Activated T-helper 1 cell treated with anti-CD3 and anti-CD28 coated beads, Interleukin-12 subunit alpha, Interleukin-12 subunit beta, Interleukin-2, Interleukin-4 antibody, amounts not matched to agents 30 ng/mL and 10 ng/mL and 1 ng/mL, durations not matched to agents 14 hours and 24 hours and 36 hours (primary cell): Measurements from ENCODE around the gene PRDM16. TPM values are rescaled to one million over a fixed set of nuclear protein-coding genes. Genes with fewer than 3 reads are reported as not detected.

ENCODE experiments used
- DNase-seq: peaks from one replicate; pipeline ENCODE4 v3.0.0; 2021; ENCODE audit warnings: low spot score
- H3K27ac Mint-ChIP-seq: one replicate; pipeline ENCODE4 v1.8.0; 2021; ENCODE audit warnings: mild to moderate bottlenecking, mixed read lengths
- H3K27me3 Mint-ChIP-seq: one replicate; pipeline ENCODE4 v1.8.0; 2022; ENCODE audit warnings: mild to moderate bottlenecking, moderate library complexity, mixed read lengths; ENCODE audit not compliant: insufficient read depth
- H3K36me3 Mint-ChIP-seq: one replicate; pipeline ENCODE4 v1.8.0; 2021; ENCODE audit warnings: low read depth, mixed read lengths
- H3K4me1 Mint-ChIP-seq: one replicate; pipeline ENCODE4 v1.8.0; 2021; ENCODE audit warnings: low read depth, mixed read lengths
- H3K4me3 Mint-ChIP-seq: one replicate; pipeline ENCODE4 v1.8.0; 2021; ENCODE audit warnings: mild to moderate bottlenecking, moderate library complexity, mixed read lengths
- H3K9me3 Mint-ChIP-seq: one replicate; pipeline ENCODE4 v1.8.0; 2021; ENCODE audit warnings: mixed read lengths
- intact Hi-C: fragments of 100-400 bp; cut with micrococcal nuclease; formaldehyde crosslinking; loops from one replicate; pipeline ENCODE4 v1.15.1; 2024
- total RNA-seq: library from RNA; stranded (reverse); gene quantifications from 2 replicates; pipeline ENCODE4 v1.2.3, GENCODE V29; 2022

The PRDM16 gene
- total RNA-seq, 1 donor from 2014 or later, result not detected

- Mint-ChIP-seq H3K4me1 (no peaks in the 10 kb centered on the region), H3K36me3 (no peaks in the 10 kb centered on the region), H3K9me3 (no peaks in the 10 kb centered on the region), H3K27me3 (peaks cover 1% of the 10 kb centered on the region), H3K27ac (no peak overlapping the region), H3K4me3 (no peak overlapping the region)
- intact Hi-C loops, result no loop called here
- DNase-seq, result no peak
These were observed 38.2 kb downstream of the PRDM16 start for GRCh38 chr1:3107201-3107600.

- no peaks in the 10 kb centered on the region for H3K4me1 Mint-ChIP-seq
- intact Hi-C loops, result no loop called here
- peaks cover 1% of the 10 kb centered on the region for H3K27me3 Mint-ChIP-seq
- no peaks in the 10 kb centered on the region for H3K9me3 Mint-ChIP-seq
- no peak for DNase-seq
- no peak overlapping the region for H3K4me3 Mint-ChIP-seq
- H3K36me3 Mint-ChIP-seq, result no peaks in the 10 kb centered on the region
- no peak overlapping the region for H3K27ac Mint-ChIP-seq
These were observed 40.4 kb downstream of the PRDM16 start for GRCh38 chr1:3109355-3109754.

GRCh38 chr1:3111348-3112021, 42.5 kb downstream of the PRDM16 start:
- Mint-ChIP-seq H3K36me3 (no peaks in the 10 kb centered on the region), H3K27me3 (no peaks in the 10 kb centered on the region), H3K4me1 (no peaks in the 10 kb centered on the region), H3K4me3 (no peak overlapping the region), H3K9me3 (no peaks in the 10 kb centered on the region), H3K27ac (no peak overlapping the region)
- intact Hi-C loops, result no loop called here
- DNase-seq, result no peak

- intact Hi-C loops, result no loop called here
- no peak for DNase-seq
- Mint-ChIP-seq H3K9me3 (no peaks in the 10 kb centered on the region), H3K27ac (no peak overlapping the region), H3K4me1 (no peaks in the 10 kb centered on the region), H3K36me3 (no peaks in the 10 kb centered on the region), H3K27me3 (no peaks in the 10 kb centered on the region), H3K4me3 (no peak overlapping the region)
These were observed 43.5 kb downstream of the PRDM16 start for GRCh38 chr1:3112526-3112925.

- Mint-ChIP-seq H3K27ac (no peak overlapping the region), H3K36me3 (no peaks in the 10 kb centered on the region), H3K27me3 (no peaks in the 10 kb centered on the region), H3K4me1 (no peaks in the 10 kb centered on the region), H3K9me3 (no peaks in the 10 kb centered on the region), H3K4me3 (no peak overlapping the region)
- no peak for DNase-seq
- intact Hi-C loops, result no loop called here
These were observed 44.2 kb downstream of the PRDM16 start for GRCh38 chr1:3113047-3113740.

- no peaks in the 10 kb centered on the region for H3K27me3 Mint-ChIP-seq
- H3K4me1 Mint-ChIP-seq, result no peaks in the 10 kb centered on the region
- H3K9me3 Mint-ChIP-seq, result no peaks in the 10 kb centered on the region
- DNase-seq, result no peak
- H3K27ac Mint-ChIP-seq, result no peak overlapping the region
- intact Hi-C loops, result no loop called here
- H3K4me3 Mint-ChIP-seq, result no peak overlapping the region
- H3K36me3 Mint-ChIP-seq, result no peaks in the 10 kb centered on the region
These were observed 44.7 kb downstream of the PRDM16 start for GRCh38 chr1:3113741-3114056.

- no peak overlapping the region for H3K4me3 Mint-ChIP-seq
- H3K9me3 Mint-ChIP-seq, result no peaks in the 10 kb centered on the region
- H3K36me3 Mint-ChIP-seq, result no peaks in the 10 kb centered on the region
- no peaks in the 10 kb centered on the region for H3K27me3 Mint-ChIP-seq
- no peaks in the 10 kb centered on the region for H3K4me1 Mint-ChIP-seq
- H3K27ac Mint-ChIP-seq, result no peak overlapping the region
- intact Hi-C loops, result no loop called here
- no peak for DNase-seq
These were observed 45.2 kb downstream of the PRDM16 start for GRCh38 chr1:3114131-3114744.

- Mint-ChIP-seq H3K27me3 (no peaks in the 10 kb centered on the region), H3K36me3 (no peaks in the 10 kb centered on the region), H3K27ac (no peak overlapping the region), H3K9me3 (no peaks in the 10 kb centered on the region), H3K4me1 (no peaks in the 10 kb centered on the region), H3K4me3 (no peak overlapping the region)
- intact Hi-C loops, result no loop called here
- DNase-seq, result no peak
These were observed 45.8 kb downstream of the PRDM16 start for GRCh38 chr1:3114846-3115245.

GRCh38 chr1:3115275-3116149, 46.5 kb downstream of the PRDM16 start:
- intact Hi-C loops, result no loop called here
- no peaks in the 10 kb centered on the region for H3K27me3 Mint-ChIP-seq
- no peak for DNase-seq
- H3K36me3 Mint-ChIP-seq, result no peaks in the 10 kb centered on the region
- H3K27ac Mint-ChIP-seq, result no peak overlapping the region
- H3K4me3 Mint-ChIP-seq, result no peak overlapping the region
- H3K9me3 Mint-ChIP-seq, result no peaks in the 10 kb centered on the region
- H3K4me1 Mint-ChIP-seq, result no peaks in the 10 kb centered on the region

- Mint-ChIP-seq H3K36me3 (no peaks in the 10 kb centered on the region), H3K27me3 (no peaks in the 10 kb centered on the region), H3K4me1 (no peaks in the 10 kb centered on the region), H3K27ac (no peak overlapping the region), H3K9me3 (no peaks in the 10 kb centered on the region), H3K4me3 (no peak overlapping the region)
- intact Hi-C loops, result no loop called here
- no peak for DNase-seq
These were observed 47.1 kb downstream of the PRDM16 start for GRCh38 chr1:3116150-3116510.

GRCh38 chr1:3116560-3116959, 47.6 kb downstream of the PRDM16 start:
- Mint-ChIP-seq H3K9me3 (no peaks in the 10 kb centered on the region), H3K36me3 (no peaks in the 10 kb centered on the region), H3K27ac (no peak overlapping the region), H3K4me1 (no peaks in the 10 kb centered on the region), H3K27me3 (no peaks in the 10 kb centered on the region), H3K4me3 (no peak overlapping the region)
- no peak for DNase-seq
- intact Hi-C loops, result no loop called here

- no peak overlapping the region for H3K27ac Mint-ChIP-seq
- H3K4me3 Mint-ChIP-seq, result no peak overlapping the region
- H3K27me3 Mint-ChIP-seq, result no peaks in the 10 kb centered on the region
- H3K36me3 Mint-ChIP-seq, result no peaks in the 10 kb centered on the region
- H3K9me3 Mint-ChIP-seq, result no peaks in the 10 kb centered on the region
- no peak for DNase-seq
- no peaks in the 10 kb centered on the region for H3K4me1 Mint-ChIP-seq
- intact Hi-C loops, result no loop called here
These were observed 48.9 kb downstream of the PRDM16 start for GRCh38 chr1:3117879-3118278.

- H3K9me3 Mint-ChIP-seq, result no peaks in the 10 kb centered on the region
- H3K36me3 Mint-ChIP-seq, result no peaks in the 10 kb centered on the region
- no peak overlapping the region for H3K4me3 Mint-ChIP-seq
- no peaks in the 10 kb centered on the region for H3K27me3 Mint-ChIP-seq
- no peak for DNase-seq
- intact Hi-C loops, result no loop called here
- no peak overlapping the region for H3K27ac Mint-ChIP-seq
- H3K4me1 Mint-ChIP-seq, result no peaks in the 10 kb centered on the region
These were observed 50.1 kb downstream of the PRDM16 start for GRCh38 chr1:3119061-3119460.
